Astrocyte of the spinal cord (primary cell): ENCODE measurements around the gene DMRTB1.
A peak's percentile ranks its signal among the peaks of the same experiment; 100 is the strongest.

Experiments used
- DNase-seq: peaks from one replicate; pipeline ENCODE4 v3.0.0; 2011; ENCODE audit warnings: low read depth, low spot score
- H3K4me3 ChIP-seq: 2 replicates; pipeline ENCODE4 v1.5.1; 2011; ENCODE audit warnings: low read depth, mild to moderate bottlenecking, low read length, moderate library complexity
- in situ Hi-C: cut with HindIII; loops from 2 replicates; pipeline ENCODE4 v1.10.0; 2017; ENCODE audit warnings: low sequenced_read_pairs
- TF ChIP-seq, protein P1 (sequence below): IDR thresholded peaks from 2 replicates; pipeline ENCODE4 v1.5.1; 2012; ENCODE audit warnings: low read depth, mild to moderate bottlenecking, low read length, inconsistent platforms

The DMRTB1 gene

DNA sequence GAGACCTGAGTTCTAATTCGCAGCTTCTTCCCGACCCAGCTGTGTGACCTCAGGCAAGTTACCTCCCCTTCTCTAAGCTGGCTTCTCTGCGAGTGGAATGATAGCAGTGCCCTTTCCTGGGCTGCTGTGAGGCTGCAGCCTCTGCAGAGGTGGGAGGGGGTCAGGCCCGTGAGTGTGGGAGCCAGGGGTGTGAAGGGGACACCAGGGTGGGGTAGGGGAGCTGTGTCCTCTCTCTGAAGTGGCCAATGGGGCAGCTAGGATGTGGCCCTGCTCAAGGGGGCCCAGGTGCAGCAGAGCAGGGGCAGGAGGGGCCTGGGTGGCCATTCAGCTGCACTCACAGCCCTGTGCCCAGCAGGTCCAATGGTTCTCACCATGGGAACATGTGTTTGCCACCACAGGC, 24.5 kb downstream of the DMRTB1 start:
- in situ Hi-C loops, result no loop called here
- TF ChIP-seq, protein P1, sequence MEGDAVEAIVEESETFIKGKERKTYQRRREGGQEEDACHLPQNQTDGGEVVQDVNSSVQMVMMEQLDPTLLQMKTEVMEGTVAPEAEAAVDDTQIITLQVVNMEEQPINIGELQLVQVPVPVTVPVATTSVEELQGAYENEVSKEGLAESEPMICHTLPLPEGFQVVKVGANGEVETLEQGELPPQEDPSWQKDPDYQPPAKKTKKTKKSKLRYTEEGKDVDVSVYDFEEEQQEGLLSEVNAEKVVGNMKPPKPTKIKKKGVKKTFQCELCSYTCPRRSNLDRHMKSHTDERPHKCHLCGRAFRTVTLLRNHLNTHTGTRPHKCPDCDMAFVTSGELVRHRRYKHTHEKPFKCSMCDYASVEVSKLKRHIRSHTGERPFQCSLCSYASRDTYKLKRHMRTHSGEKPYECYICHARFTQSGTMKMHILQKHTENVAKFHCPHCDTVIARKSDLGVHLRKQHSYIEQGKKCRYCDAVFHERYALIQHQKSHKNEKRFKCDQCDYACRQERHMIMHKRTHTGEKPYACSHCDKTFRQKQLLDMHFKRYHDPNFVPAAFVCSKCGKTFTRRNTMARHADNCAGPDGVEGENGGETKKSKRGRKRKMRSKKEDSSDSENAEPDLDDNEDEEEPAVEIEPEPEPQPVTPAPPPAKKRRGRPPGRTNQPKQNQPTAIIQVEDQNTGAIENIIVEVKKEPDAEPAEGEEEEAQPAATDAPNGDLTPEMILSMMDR, result no peak

DNA sequence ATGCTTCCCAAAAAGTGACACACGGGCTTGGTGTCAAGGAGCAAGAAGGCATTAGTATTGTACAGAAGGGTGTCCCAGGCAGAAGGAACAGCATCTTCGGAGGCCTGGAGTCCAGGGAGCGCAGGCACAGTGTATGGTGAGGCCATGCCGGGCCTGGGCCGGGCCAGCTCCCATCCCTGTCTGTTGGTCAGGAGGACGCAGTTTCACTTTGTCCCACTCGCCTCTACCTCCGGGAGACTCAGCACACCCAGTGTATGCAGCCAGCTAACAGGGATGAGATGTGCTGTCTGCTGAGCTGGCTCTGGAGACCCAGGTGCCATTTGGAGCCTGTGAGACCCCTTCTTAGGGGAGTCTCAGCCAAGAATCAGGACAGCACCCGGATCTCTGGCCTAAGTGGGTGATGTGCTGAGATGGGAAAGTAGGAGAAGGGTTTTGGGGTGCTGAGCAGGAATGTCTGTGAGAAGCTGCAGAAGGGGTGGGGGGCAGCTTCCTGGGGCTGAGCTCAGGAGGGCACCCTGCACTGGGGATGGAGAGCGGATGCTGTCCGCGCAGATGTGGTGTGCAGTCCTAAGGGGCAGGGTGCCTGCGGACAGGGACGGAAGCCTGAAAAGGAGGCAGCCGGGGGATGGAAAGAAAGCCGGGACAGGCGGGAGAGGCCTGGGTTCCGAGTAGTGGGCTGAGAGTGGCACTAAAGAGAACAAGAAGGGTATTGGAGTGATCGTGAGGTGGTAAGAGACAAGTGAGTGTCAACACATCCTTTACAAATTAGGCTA, 25.7 kb downstream of the DMRTB1 start:
- in situ Hi-C loops, result no loop called here
- no peak for DNase-seq
- TF ChIP-seq, protein P1, result no peak
- no peak overlapping the region for H3K4me3 ChIP-seq

More for the DNA sequence above, 24.5 kb downstream of the DMRTB1 start:
- no peak overlapping the region for H3K4me3 ChIP-seq
- no peak for DNase-seq

DNA sequence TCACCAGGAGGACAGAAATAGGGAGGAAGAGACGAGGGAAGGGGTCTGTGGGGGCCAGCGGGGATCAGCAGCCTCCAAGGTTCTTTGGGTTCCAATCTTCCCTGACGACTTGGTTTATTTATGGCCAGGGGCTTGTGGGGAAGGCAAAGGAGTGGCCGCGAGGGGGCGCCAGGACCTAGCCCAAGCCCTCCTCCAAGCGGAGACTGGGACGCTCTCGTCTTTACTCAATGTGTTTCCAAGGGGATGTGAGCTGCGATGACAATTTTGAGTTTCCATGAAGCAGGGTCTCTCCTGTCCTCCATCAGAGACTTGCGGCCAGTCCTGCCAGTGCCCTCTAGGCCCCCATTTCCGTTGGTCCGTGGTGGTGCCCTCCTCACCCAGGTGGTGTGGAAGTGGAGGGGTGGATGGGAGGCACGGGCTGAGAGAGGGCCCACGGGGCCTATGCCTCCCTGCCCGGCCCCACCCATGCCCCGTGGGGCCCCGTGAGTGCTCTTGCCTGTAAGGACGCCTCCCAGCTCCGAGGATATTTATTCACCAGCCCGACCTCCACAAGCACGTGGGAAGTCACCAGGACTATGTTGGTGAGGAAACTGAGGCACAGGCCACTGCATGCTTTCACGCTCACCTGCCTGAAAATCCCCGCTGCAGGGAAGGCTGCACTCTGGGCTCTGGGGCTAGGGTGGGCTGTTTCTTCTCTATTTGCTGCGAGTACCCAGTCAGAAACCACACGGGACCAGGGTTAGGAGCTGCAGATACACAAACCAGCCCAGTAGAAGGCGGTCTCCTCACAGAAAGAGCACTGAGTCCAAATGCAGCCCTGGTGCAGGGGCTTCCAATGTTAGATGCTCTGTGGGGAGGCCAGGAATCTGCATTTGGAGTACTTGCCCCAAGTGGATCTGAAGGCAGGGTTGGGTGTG, 26.5 kb downstream of the DMRTB1 start:
- H3K4me3 ChIP-seq, result no peak overlapping the region
- TF ChIP-seq, protein P1, result peak; percentile 88
- peak; percentile 79 for DNase-seq
- in situ Hi-C loops, result no loop called here

DNA sequence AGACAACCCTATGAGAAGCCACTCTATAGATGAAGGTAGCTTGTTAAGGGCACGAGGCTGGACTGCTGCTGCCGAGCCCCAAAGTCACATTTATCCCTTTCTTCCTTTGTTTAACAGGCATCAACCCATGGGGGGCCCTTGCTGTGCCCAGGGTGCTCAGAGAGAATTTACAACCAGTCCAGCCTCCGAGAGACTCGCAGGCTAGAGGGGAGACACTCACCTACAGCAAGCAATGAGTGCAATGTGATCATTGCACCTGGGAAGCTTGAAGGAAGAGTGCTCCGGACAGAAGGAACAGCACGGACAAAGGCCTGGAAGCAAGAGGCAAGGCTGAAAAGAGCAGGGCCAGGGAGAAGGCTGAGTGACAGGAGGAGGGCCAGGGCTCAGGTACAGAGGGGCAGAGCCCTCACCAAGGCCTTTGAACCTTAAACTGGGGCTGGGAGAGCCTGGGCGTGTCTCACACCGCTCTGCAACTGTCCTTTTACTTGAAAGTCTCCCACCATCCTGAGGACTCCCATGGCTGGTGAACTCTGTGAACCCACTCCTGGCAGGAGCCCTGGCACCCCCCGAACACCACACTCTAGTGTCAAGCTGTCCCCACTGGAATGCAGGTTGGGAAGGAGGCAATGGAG, 27.3 kb downstream of the DMRTB1 start:
- in situ Hi-C loops, result no loop called here
- DNase-seq, result no peak
- no peak overlapping the region for H3K4me3 ChIP-seq
- TF ChIP-seq, protein P1, result no peak

DNA sequence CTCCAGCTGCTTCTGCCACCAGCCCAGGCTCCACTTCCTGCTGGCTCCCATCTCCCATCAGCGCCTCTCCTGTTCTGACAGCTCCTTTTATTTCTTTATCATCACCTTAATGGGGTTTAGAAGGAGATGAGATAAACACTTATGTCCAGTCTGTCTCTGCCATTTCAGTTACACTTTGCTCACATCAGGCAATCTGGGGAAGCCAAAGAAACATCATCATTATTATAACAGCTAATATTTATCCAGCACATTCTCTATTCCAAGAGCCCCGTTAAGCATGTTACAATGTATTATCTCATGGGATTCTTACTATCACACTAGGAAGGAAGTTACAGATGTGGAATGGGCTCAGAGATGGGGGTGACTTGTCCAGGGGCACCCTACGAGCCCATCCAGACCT, 31.2 kb downstream of the DMRTB1 start:
- TF ChIP-seq, protein P1, result no peak
- in situ Hi-C loops, result no loop called here
- no peak for DNase-seq
- H3K4me3 ChIP-seq, result no peak overlapping the region

DNA sequence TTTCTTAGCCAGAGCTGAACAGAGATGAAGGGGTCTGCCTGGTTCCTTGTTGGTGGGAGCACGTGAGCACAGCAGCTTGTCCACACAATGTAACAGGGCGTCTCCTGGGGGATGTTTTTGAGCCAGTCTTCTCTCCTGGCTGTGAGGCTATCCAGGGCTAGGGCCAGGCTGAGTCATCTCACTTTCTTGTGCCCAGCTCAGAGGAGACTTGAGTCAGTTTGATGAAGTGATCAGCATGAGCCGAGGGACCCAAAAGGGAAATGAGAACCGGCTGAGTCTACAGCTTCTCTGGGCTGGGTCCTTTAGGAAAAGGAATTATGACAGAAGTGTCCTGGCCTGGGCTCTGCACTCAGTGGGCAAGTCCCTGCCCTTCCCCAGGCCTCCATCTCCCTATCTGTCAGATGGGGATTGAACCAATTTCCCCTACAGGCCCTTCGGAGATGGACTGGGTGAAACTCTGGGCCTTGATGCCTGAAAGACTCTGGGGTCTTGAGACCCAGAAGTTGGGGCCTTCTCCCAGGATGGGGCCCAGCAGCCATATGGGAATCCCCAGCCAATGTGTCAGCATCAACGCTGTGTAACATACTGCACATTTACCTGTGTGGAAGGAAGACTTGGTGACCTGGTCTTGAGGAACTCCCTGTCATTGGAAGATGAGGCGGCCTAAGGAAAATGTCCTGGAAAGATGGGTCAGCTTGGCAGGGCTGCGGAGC, 36.6 kb downstream of the DMRTB1 start:
- DNase-seq, result no peak
- no peak overlapping the region for H3K4me3 ChIP-seq
- in situ Hi-C loops, result no loop called here
- TF ChIP-seq, protein P1, result no peak
